Activated CD4-positive, CD25-positive, alpha-beta regulatory T cell treated with anti-CD3 and anti-CD28 coated beads, Interleukin-2, amount 50 U/mL, for 24 hours (primary cell): ENCODE measurements around the gene SLC9A8.
"Not testable (repeated sequence)": the region's sequence is repeated elsewhere in the genome, so short reads cannot be mapped to it uniquely, and the experiment has no call there.

ENCODE experiments used
- ATAC-seq, 2 donors: fragments of 150-1000 bp; cut with Tn5 transposase; one replicate each; pipeline ENCODE4 v1.10.0; 2021; ENCODE audit warnings: mild to moderate bottlenecking in 1 of 2, moderate library complexity in 1 of 2

SLC9A8 gene

DNA sequence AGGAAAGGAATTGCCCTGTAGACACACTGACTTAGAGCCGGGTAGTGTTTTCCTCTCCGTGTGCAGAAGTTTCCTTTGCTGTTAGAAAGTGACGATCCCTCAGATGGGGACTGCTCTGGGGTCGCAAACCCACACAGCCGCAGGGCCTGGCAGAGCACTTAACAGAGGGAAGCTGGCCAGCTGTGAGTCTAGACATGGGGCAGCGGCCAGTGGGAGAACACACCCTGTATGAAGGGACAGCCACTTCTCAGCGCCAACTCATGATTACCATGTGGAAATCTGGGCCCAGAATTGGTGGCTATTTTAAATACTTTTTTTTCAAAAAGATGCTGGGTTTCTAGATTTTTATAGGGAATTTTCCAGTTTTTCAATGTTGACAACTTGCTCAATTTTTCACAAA lies 39.4 kb downstream of the SLC9A8 start:
- ATAC-seq = no peak

DNA sequence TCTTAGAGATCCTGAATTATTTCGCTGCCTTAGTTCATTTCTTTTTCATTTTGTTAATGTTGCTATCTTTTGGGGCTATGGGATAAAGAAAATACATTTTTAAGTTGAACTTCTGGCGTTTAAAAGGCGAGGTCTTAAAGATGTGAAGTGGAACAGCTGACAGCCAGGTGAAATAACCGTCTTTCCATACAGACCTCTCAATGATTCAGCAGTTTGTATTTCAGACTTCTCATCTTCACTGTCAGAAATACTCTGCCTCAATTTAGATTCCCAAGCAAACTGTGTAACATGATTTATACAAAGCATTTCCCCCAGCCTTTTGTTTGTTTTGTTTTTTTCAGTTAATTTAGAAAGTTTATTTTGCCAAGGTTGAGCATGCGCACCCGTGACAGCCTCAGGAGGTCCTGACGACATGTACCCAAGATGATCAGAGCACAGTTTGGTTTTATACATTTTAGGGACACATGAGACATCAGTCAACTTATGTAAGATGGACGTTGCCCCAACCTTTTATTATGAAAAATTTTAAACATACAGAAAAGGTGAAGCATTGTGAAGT lies 40.0 kb downstream of the SLC9A8 start:
- no peak for ATAC-seq

DNA sequence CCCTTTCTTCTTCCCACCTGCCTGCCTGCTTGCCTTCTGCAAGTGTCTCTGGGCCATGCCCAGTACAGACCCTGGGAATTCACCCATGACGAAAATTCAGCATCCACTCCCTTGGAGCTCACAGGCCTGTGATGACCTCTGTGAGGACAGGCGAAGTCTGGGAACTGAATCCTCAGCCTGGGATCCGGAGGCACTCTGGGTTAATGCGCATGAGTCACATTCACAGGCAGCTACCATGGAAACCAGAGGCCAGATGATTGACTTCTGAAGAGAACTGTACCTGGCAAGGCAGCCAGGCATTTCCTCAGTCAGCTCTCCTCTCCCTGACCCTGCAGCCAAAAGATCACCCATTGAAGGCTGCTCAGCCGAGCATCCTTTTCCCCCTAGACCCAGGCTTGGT lies 41.0 kb downstream of the SLC9A8 start:
- no peak for ATAC-seq

DNA sequence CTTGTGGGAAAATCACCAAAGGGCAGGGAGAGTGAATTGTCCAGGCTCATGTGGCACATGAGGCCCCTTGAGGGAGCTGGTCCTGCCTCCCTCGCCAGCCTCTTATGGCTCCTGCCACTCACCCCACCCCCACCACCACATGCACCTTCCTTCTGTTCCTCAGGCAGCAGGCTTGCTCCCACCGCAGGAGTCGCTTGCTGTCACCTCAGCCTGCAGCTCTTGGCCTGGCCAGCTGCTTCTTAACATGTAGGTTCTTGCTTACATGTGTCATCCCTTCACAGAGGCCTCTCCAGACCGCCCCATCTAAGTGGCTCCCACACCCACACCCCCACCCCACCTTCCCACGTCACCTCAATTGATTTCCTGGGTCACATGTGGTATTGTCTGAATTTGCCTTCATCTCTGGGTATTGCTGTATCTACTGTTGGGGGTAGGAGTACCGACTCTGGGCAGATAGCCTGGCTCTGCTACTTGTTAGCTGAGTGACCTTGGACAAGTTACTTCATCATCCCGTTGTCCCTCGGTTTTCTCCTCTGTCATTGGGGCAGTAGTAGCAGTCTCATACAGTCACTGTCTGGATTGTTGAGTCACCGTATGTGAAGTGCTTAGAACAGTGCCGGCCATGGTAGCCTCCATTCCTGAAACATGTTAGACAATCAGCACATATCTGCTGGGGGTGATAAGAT lies 41.7 kb downstream of the SLC9A8 start:
- no peak for ATAC-seq

DNA sequence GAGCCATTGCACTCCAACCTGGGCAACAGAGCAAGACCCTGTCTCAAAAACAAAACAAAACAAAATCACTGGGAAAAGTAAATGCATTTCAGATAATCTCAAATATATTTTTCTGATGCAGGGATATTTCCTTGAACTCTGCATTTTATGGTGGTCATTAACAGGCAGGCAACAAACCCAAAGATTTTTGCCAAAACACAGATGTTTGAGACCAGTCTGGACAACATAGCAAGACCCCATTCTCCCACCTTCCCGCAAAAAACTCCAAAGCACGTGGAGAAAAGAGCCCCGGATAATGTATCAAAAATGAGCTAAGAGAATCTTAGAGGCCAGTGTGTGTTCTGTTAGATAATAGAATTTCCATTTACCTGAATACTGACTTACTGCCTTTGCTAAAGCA lies 44.3 kb downstream of the SLC9A8 start:
- no peak for ATAC-seq

DNA sequence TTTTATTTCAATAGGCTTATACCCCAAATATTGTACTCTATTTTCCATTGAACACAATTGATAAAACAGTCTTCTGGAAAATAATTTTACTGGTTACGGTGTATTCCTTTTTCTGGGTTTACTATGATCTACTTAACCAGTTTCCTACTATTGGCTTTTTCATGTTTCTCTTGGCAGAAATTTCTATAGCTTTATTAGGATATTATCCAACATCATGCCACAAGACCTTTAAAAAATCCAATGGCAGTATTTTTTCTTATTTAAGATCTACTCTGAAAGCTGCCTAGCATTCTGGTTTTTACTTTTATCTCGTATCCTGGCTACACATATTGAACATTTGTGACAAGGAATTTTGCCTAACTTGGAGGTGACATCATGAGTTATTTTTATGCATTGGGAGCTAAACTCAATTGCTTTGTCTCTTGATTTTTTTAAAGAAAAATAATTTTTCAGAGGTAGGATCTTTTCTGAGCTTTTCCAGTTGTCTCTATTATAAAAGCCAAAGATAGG lies 45.5 kb downstream of the SLC9A8 start:
- no peak for ATAC-seq

DNA sequence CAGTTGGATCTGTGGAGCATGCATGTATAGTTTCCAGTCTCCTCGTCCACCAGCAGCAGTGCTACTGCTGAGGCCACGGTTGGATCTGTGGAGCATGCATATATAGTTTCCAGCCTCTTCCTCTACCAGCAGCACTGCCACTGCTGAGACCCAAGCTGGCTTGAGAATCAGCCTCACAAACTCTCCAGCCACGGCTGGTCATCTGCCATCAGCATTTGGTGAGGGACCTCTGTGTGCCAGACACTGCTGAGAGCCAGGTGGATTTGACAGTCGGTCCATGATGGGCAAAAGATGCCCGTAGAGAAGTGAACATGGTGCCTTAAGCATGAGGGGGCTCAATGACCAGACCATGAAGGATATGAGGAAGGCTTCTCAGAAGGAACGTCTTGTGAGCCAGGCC lies 46.4 kb downstream of the SLC9A8 start:
- ATAC-seq = no peak

DNA sequence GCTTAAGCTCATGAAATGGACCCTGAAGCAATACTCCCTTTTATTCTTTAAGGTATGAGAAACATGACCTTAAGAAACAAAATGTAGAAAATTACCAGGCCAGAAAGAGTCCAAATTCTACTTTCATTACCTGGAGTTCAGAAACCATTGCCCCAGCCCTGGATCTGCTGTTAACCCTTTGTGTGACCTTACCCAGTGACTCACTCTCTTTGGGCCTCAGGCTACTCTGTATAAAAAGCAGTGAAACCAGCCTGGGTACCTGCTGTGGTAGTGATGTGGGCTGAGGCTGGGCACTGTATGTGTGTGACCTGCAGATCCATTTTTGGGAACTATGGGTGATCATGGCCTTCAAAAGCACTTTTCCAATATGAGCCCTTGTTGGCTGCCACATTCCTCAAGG lies 47.2 kb downstream of the SLC9A8 start:
- ATAC-seq = no peak

DNA sequence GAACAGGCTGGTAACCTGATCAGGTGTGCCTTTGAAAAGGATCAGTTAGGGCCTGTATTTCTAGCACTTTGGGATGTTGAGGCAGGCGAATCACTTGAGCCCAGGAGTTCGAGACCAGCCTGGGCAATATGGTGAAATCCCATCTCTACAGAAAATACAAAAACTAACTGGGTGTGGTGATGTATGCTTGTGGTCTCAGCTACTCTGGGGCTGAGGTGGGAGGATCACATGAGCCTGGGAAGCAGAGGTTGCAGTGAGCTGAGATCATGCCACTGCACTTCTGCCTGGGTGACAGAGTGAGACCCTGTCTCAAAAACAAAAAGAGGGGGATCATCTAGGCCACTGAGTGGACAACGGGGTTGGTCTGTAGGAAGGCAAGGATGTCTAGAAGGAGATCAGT lies 48.6 kb downstream of the SLC9A8 start:
- ATAC-seq = not testable (repeated sequence)

DNA sequence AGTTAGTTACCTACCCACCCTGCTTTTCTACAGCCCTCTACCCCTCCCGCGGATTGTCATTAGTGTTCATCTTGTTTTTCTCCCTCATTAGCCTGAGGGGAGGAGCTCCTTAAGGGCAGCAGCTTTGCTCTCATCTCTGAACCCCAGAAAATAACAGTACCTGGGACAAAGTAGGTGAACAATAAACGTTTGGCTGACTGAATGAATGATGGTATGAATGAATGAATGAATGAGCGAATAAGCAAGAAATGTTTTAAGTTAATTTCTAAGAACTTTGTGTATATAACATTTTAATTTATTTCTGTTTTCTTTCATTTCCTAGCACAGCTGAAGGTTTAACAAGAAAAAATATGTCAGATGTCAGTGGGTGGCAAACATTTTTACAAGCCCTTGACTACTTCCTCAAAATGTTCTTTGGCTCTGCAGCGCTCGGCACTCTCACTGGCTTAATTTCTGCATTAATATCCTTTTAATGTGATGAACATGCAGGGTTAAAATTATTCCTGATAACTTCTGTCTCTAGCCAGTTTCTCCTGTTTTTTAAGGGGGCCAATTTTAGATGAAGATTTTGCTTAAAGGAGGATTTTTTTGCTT lies 50.1 kb downstream of the SLC9A8 start:
- ATAC-seq = no peak

DNA sequence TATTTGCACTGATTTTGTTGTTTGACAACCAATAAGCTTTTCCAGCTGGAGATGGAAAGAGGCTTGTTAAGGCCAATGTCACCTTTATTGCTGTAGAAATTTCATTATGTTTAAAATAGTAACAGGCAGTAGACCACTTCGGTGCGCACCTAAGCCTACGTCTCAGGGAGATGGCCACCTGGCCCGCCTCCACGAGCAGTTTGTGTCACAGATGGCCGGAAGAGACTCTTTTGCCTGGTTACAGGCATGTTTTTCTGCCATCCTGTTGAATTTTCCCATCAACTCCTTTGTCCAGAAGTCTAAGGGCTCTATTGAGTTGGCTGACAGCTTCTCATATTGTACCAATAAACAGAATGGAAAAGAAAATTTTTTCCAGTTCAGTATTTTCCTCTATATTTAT lies 51.0 kb downstream of the SLC9A8 start:
- ATAC-seq = no peak

DNA sequence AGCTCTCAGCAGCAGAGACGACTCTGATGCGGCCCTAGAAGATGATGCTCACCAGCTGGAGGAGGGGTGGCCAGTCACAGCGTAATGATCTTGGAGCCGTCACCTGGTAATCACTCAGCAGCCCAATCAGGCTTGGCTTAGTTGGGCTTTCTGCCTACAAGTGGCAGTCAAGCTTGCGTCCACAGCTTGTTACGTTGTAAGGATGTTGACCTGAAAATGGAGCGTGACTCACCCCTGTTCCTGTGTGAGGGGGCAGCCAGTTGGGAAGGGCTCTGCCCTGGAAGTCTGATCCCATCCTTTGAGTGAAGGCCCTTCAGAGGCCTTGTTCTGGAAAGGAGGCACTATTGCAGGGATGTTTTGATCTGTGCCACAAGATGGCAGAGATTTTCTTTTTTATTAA lies 52.9 kb downstream of the SLC9A8 start:
- ATAC-seq = no peak

DNA sequence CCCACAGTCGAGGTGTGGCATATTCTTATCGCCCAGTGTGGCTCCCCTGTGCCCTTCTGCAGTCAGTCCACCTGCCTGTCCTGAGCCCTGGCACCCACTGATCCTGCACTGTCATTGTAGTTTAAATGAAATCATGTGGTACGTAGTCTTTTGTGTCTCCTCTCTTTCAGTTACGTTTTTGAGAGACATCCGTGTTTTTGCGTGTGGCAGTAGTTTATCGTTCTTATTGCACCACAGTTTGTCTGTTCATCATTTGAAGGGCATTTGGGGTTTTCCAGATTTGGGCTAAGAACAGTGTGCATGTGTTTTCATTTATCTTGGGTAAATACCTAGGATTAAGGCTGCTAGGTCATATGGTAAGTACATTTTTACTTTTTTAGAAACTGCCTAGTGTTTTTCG lies 53.4 kb downstream of the SLC9A8 start:
- peak in 1 of 2 donors; percentile 45 for ATAC-seq

DNA sequence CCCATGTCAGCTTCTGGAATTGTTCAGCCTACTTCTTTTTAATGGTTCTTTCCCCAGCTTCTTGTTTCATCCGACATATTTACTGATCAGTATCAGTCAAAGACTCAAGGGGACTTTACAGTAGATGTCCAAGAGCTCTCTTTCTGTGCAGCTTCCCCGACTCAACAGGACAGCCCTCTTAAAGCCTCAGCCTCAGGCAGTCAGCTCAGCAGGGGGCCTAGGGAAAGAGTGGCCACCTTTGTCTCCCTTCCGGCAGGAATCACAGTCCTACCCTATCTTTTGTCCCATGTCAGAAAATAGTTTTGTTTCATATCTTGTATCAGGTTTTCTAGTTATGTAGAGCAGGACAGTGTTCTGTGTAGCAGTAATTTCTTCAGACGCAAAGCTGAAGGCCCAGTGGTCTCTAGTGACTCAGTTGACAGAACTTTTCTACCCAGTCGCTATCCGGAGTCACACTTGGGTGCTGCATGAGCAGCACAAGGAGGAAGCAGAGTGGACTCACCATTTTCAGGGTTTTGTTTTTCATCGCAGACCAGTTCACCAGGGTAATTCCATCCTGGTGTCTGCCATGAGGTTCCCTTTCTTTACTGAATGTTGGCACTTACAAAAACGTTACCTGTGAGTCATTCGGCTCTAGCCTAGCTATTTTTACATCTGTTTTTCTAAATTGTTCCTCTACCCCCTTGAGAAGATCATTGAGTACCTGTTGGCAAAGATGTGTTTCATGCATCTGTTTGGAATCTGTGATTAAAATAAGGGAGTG lies 55.0 kb downstream of the SLC9A8 start:
- peak; percentile 28 to 34 for ATAC-seq

DNA sequence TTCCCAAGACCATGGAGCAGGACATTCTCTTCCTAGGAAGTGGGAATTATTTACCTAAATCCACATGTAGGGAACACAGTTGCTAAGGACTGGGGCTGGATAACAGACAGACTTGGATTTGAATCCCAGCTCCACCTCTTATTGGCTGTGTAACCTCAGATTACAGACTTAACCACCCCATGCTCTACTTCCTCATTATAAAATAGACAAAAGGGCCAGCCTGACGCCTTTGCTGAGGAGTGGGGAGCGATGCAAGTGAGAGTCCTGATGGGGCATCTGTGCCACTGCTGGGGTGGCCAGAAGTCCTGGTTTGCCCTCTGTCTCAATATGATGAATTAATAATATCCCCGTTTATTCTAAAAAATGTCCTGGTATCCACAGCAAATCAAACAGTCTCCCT lies 55.9 kb downstream of the SLC9A8 start:
- no peak for ATAC-seq

DNA sequence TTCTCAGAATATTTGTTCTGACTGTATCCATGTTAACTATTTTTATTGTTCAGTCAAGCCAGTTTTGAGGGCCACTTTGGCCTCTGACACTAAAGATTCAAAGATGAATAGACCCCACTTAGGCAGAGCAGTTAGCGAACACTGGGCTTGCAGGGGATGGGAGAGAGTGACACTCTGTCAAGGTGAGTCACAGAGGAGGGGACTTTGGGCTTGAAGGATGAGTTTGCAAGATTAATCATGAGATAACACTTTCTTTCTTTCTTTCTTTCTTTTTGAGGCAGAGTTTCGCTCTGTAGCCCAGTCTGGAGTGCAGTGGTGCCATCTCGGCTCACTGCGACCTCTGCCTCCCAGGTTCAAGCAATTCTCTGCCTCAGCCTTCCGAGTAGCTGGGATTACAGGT lies 56.3 kb downstream of the SLC9A8 start:
- peak; percentile 60 to 70 for ATAC-seq

DNA sequence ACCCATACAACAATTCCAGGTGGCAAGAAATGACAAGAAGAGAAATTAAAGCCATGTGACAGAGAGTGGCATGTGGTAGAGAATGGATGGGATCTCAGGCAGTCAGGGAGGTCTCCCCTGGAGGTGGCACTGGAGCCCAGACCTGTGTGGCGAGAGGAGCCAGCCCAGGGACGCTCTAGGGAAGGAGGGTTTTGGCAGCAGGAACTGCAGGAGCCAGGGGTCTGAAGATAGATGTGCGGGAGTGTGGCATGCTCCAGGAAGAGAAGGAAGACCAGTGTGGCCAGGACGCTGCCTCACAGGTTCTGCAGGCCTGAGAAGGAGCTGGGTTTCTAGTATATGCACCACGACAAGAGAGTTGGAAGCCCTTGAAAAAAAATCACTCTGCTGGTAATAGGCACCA lies 57.6 kb downstream of the SLC9A8 start:
- no peak for ATAC-seq

DNA sequence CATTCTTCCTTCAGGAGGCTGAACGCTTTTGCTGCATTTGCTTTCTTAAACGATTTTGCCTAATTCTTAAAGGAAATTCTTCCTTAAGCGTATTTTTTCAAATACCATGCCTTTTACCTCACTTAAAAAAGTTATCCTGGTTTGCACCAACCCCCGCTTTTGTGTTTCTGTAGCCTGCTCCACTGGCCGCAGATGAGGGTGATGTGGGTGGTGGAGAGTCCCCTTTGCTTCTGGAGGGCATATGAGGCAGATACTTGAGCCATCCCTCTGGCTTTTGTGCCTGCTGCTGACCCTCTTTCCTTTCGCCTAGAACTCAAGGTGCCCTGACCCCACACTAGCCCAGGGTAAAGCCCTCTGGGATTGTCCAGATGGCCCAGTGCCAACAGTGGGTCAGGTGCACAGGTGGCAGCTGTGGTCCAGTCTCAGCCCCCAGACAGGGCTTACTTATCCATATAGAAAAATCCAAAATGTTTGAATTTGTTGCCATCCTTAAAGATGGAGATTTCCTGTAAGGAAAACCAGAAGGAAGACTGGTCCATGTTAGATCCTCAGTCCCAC lies 58.8 kb downstream of the SLC9A8 start:
- ATAC-seq = no peak

DNA sequence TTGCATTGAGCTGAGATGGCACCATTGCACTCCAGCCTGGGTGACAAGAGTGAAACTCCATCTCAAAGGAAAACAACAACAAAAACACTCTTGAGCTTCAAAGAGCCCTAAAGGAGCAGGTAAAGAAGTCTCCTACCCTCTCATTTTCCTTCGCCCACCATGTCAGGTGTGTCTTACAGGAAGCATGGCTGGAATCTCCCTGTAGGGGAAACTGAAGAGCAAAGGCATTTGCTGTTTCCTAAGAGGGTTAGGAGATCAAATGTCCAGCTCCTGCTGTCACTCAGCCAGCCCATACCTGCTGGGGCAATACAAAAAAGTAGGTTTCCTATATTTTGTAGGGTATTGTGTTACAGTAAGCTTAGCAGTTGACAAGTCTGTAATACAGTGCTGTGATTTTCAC lies 59.4 kb downstream of the SLC9A8 start:
- ATAC-seq = no peak

DNA sequence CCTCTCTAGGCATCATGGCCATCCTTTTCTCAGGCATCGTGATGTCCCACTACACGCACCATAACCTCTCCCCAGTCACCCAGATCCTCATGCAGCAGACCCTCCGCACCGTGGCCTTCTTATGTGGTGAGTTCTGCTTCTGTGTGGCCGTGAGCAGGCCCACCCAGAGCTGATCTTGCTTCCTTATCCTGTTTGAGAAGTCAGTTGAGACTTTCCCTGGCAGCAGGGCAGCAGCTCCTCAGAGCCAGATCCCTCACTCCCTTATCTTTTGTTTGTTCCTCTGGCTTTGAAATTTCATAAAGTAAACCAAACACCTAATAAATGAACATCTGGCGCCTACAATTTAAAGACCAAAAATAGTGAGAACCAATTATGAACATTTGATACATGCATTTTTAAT lies 62.1 kb downstream of the SLC9A8 start:
- ATAC-seq = no peak

DNA sequence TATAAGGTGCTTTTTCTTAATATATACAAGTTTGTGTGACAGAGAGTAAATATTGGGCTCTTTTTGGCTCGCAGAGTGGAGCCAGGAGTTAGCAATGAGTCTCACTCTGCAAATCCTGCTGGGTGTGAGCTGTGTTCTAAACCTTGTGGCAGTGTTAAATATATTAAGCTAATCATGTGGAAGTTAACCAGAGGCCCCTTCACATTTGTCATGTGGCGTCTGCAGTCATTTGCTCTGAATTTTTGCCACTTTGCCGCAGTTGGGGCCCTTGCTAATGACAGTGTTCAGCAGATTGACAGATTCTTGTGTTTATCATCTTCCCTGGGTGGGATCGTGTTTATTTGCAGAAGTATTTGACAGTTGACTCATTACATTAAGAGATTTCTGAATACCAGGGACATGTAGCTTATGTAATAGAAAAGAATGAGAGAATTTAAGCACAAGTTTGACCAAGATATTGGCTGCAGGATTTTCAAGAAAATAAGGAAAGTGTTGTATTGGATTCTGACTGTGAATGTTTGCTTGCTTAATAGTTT lies 64.8 kb downstream of the SLC9A8 start:
- no peak for ATAC-seq

DNA sequence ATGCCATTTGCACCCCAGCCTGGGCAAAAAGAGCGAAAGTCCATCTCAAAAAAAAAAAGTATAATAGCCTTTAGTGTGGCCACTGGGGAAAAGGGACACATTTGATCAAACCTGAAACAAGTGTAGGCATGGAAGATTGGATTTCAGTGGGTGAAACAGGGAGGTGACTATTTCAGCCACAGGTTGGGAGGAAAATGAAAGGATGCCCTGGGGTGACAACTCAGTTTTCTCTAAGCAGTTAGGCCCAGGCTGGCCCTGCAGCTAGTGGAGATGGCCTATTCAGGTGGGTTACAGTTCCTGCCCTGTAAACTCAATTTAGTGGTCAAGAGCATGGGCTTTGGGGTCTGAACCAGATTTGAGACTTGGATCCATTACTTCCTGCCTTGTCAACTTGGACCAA lies 66.3 kb downstream of the SLC9A8 start:
- no peak for ATAC-seq

DNA sequence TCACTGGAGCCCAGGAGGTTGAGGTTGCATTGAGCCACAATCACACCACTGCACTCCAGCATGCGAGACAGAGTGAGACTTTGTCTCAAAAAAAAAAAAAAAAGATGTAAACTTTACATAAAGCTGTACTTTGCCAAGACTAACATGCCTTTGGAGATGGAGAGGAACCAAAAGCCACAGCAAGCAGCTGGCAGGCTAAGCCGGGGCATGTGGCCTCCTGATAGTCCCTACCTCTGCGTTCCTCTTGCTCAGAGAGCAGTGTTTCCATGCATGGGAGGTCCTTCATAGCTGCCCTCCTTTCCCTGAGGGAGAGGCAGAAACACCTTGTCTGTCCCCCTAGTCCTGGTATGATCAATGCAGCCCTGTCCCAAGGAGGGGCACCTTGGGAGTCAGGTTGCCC lies 67.5 kb downstream of the SLC9A8 start:
- no peak for ATAC-seq
